IPS-20b (cell line): Measurements from ENCODE around the gene ZBTB8A.

Source experiments
- H3K27ac ChIP-seq: one replicate; pipeline ENCODE4 v1.5.1; 2013; ENCODE audit warnings: low read length
- H3K27me3 ChIP-seq: 2 replicates; pipeline ENCODE4 v1.6.1; 2013; ENCODE audit warnings: mild to moderate bottlenecking, low read length, inconsistent platforms; ENCODE audit not compliant: insufficient read depth
- H3K36me3 ChIP-seq: 2 replicates; pipeline ENCODE4 v1.6.1; 2013; ENCODE audit warnings: low read depth, mild to moderate bottlenecking, inconsistent platforms, low read length, moderate library complexity; ENCODE audit not compliant: insufficient read depth
- H3K4me1 ChIP-seq: 2 replicates; pipeline ENCODE4 v1.6.1; 2013; ENCODE audit warnings: mild to moderate bottlenecking, control low read depth, inconsistent platforms, low read length, moderate library complexity; ENCODE audit not compliant: insufficient read depth
- H3K4me3 ChIP-seq: 2 replicates; pipeline ENCODE4 v1.5.1; 2013; ENCODE audit warnings: mild to moderate bottlenecking, low read length, inconsistent platforms
- H3K9ac ChIP-seq: 2 replicates; pipeline ENCODE4 v1.6.1; 2013; ENCODE audit warnings: low read depth, mild to moderate bottlenecking, inconsistent platforms, low read length, moderate library complexity
- H3K9me3 ChIP-seq: 2 replicates; pipeline ENCODE4 v1.6.1; 2013; ENCODE audit warnings: mild to moderate bottlenecking, low read depth, low read length, inconsistent platforms; ENCODE audit not compliant: insufficient read depth

Gene ZBTB8A

DNA sequence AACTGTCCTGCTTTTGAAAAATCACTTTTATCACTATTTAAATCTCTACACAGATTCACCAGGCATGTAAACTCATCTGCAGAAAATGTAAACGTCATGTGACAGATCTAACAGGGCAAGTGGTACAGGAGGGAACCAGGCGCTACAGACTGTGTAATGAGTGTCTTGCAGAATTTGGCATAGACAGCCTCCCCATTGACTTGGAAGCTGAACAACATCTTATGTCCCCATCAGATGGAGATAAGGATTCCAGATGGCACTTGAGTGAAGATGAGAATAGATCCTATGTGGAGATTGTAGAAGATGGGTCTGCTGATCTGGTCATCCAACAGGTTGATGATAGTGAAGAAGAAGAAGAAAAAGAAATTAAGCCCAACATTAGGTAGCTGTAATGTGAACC is 60.8 kb downstream of the ZBTB8A start:
- H3K4me1 ChIP-seq, result no peaks in the 10 kb centered on the region
- H3K4me3 ChIP-seq, result no peak overlapping the region
- H3K27ac ChIP-seq, result no peak overlapping the region
- H3K9me3 ChIP-seq, result no peaks in the 10 kb centered on the region
- no peaks in the 10 kb centered on the region for H3K27me3 ChIP-seq
- no peak overlapping the region for H3K9ac ChIP-seq
- peaks cover 34% of the 10 kb centered on the region for H3K36me3 ChIP-seq

GRCh38 chr1:32605711-32606424 is 66.6 kb downstream of the ZBTB8A start:
- H3K4me3 ChIP-seq, result no peak overlapping the region
- no peak overlapping the region for H3K9ac ChIP-seq
- H3K9me3 ChIP-seq, result no peaks in the 10 kb centered on the region
- H3K27me3 ChIP-seq, result no peaks in the 10 kb centered on the region
- H3K4me1 ChIP-seq, result no peaks in the 10 kb centered on the region
- no peak overlapping the region for H3K27ac ChIP-seq
- peaks cover 16% of the 10 kb centered on the region; the same call in 1 of the 2 replicates for H3K36me3 ChIP-seq

DNA sequence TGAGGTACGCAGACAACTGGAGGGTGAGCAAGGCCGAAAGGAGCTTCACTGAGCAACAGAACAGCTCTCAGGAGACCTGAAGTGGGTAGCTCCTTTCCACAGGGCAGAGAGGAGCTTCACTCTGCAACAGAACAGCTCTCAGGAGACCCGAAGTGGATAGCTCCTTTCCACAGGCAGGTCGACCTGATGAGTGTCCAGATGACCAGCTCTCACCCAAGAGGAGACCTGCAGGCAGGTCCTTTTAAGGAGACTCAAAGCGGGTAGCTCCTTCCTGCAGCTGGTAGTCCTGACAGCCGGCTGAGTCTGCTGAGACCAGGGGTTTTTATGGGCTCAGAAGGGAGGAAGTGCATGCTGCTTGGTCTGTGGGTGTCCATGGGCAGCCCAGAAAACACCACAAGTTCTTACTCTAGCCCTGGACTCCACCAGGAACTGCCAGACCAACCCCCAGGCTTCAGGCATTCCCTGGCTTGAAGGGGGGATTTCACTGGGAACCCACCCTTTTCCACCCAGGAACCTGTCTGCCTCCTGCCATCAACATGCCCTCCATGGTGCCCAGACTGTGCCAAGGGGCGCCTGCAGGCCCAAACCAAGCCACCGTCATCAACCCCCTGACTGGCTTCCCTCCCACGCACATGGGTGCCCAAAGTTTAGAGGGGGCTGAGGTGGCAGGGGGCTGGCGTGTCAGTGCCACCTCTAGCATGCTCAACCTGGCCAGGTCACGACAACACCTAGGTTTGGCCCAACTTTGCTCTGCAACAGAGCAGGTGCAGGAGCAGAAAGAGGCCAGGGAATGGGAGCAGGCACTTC is 67.5 kb downstream of the ZBTB8A start:
- Histone ChIP-seq H3K4me3 (no peak overlapping the region), H3K27ac (no peak overlapping the region)

DNA sequence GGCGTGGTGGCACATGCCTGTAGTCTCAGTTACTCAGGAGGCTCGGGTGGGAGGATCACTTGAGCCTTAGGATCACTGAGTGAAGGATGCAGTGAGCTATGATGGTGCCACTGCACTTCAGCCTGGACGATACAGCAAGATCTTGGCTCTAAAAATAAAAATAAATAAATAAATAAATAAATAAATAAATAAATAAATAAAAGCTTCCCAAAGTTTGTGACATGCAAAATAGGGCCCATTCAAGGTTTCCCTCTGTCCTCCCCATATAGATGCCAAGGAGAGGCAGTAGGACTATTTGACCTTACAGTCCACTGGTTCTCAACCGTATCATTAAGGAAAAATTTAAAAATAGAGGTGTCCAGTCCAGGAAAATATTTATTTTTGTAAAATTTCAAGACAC is 70.0 kb downstream of the ZBTB8A start:
- no peaks in the 10 kb centered on the region for H3K4me1 ChIP-seq
- H3K27me3 ChIP-seq, result no peaks in the 10 kb centered on the region
- H3K27ac ChIP-seq, result no peak overlapping the region
- no peaks in the 10 kb centered on the region for H3K9me3 ChIP-seq
- no peak overlapping the region for H3K9ac ChIP-seq
- H3K36me3 ChIP-seq, result 0 out of 2 replicates have a peak, but pooled peaks cover 8% of the 10 kb centered on the region
- H3K4me3 ChIP-seq, result no peak overlapping the region

More for the DNA sequence above, 67.5 kb downstream of the ZBTB8A start:
- Histone ChIP-seq H3K36me3 (peaks cover 16% of the 10 kb centered on the region; the same call in 1 of the 2 replicates), H3K9me3 (no peaks in the 10 kb centered on the region), H3K27me3 (no peaks in the 10 kb centered on the region), H3K9ac (no peak overlapping the region), H3K4me1 (no peaks in the 10 kb centered on the region)

DNA sequence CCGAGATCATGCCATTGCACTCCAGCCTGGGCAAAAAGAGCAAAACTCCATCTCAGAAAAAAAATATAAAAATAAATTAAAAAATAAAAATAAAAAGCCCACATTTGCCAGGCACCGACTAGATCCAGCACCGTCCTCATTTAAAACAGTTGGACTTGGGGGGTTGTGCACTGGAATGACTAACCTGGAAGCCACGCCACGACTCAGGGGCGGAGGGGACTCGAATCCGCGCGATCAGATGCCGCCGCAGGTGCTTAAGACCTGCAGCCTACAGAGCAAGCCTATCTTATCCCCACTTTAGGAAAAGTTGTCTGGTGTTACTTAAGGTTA is 72.6 kb downstream of the ZBTB8A start:
- H3K27ac ChIP-seq, result no peak overlapping the region
- H3K9ac ChIP-seq, result peak overlapping the region; percentile 67; the same call in 1 of the 2 replicates

GRCh38 chr1:32612189-32612881 is 73.1 kb downstream of the ZBTB8A start:
- H3K4me3 ChIP-seq, result peak overlapping the region; percentile 86
- H3K27me3 ChIP-seq, result no peaks in the 10 kb centered on the region
- no peaks in the 10 kb centered on the region for H3K36me3 ChIP-seq
- no peaks in the 10 kb centered on the region for H3K9me3 ChIP-seq
- H3K9ac ChIP-seq, result peak overlapping the region; percentile 67; the same call in 1 of the 2 replicates
- no peak overlapping the region for H3K27ac ChIP-seq
- no peaks in the 10 kb centered on the region for H3K4me1 ChIP-seq

More for the DNA sequence above, 72.6 kb downstream of the ZBTB8A start:
- H3K4me3 ChIP-seq, result peak overlapping the region; percentile 86
- no peaks in the 10 kb centered on the region for H3K4me1 ChIP-seq
- H3K9me3 ChIP-seq, result no peaks in the 10 kb centered on the region
- H3K36me3 ChIP-seq, result no peaks in the 10 kb centered on the region
- H3K27me3 ChIP-seq, result no peaks in the 10 kb centered on the region

DNA sequence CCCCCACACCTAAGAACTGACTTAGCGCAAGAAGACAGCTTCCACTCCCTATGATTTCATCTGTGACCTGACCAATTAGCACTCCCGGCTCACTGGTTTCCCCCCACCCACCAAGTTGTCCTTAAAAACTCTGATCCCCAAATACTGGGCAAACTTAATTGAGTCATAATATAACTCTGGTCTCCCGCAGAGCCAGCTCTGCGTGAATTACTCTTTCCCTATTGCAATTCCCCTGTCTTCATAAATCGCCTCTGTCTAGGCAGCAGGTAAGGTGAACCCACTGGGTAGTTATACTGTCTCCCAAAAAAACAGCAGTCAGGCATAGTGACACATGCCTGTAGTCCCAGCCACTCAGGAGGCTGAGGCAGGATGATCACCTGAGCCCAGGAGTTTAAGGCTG is 74.2 kb downstream of the ZBTB8A start:
- Histone ChIP-seq H3K36me3 (no peaks in the 10 kb centered on the region), H3K9me3 (no peaks in the 10 kb centered on the region), H3K4me3 (no peak overlapping the region), H3K9ac (no peak overlapping the region), H3K27me3 (no peaks in the 10 kb centered on the region), H3K4me1 (no peaks in the 10 kb centered on the region), H3K27ac (no peak overlapping the region)

GRCh38 chr1:32618673-32619221 is 79.5 kb downstream of the ZBTB8A start:
- H3K36me3 ChIP-seq, result peaks cover 26% of the 10 kb centered on the region

GRCh38 chr1:32619701-32620485 is 80.7 kb downstream of the ZBTB8A start:
- peaks cover 32% of the 10 kb centered on the region for H3K36me3 ChIP-seq
- no peak overlapping the region for H3K4me3 ChIP-seq
- H3K27ac ChIP-seq, result no peak overlapping the region
- H3K9me3 ChIP-seq, result no peaks in the 10 kb centered on the region
- H3K27me3 ChIP-seq, result no peaks in the 10 kb centered on the region
- H3K9ac ChIP-seq, result no peak overlapping the region
- H3K4me1 ChIP-seq, result no peaks in the 10 kb centered on the region

More at GRCh38 chr1:32618673-32619221, 79.5 kb downstream of the ZBTB8A start:
- Histone ChIP-seq H3K9ac (no peak overlapping the region), H3K27ac (no peak overlapping the region), H3K4me1 (no peaks in the 10 kb centered on the region), H3K4me3 (no peak overlapping the region), H3K9me3 (no peaks in the 10 kb centered on the region), H3K27me3 (no peaks in the 10 kb centered on the region)

- Histone ChIP-seq H3K27me3 (no peaks in the 10 kb centered on the region), H3K4me1 (no peaks in the 10 kb centered on the region), H3K4me3 (no peak overlapping the region), H3K9ac (no peak overlapping the region), H3K36me3 (peaks cover 39% of the 10 kb centered on the region), H3K27ac (no peak overlapping the region), H3K9me3 (no peaks in the 10 kb centered on the region)
These were observed 83.0 kb downstream of the ZBTB8A start for GRCh38 chr1:32622205-32622604.
